ENCODE measurements around the gene ME3. TPM values are rescaled to one million over a fixed set of nuclear protein-coding genes. Genes with fewer than 3 reads are reported as not detected.

ME3 gene
- polyA plus RNA-seq, 1 experiment = 7.1 TPM

DNA sequence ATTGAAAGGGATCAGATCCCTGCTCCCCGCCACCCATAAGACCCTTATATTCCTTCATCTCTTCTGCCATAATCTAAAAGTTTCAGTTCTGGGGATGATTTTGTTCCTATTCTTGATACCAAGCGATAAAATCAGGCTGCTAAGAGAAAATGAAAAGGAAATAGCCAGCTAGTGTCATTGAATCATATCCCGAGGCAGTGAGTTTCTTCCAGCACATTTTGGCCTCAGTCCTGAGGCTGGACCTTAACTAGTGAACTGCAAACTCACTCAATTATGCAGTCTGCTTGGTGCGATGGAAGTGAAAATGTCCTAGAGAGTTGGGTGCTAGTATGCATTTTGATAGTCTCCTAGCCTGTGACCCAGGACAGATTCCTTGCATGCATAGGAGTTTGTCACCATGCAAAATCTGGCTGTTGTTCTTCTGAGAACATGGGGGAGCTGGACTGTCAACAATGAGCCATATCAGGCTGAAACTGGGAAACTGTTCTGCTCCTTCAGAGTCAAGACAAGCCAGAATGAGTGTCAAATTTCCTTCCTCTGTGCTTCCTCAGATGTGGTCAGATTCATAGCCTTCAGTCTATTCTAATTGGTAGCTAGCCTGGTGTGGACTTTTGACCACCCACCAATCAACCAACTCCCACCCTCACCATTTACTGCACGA lies 194.8 kb downstream of the ME3 start:
- Histone ChIP-seq H3K27me3 (ENCODE audit: control insufficient read depth, insufficient read depth, low read length) (no peaks in the 10 kb centered on the region), H3K4me3 (ENCODE audit: low read depth, low read length) (no peak overlapping the region), H3K9me3 (ENCODE audit: control insufficient read depth, insufficient read depth, low read length) (no peaks in the 10 kb centered on the region), H3K27ac (ENCODE audit: low read depth, low read length) (peak overlapping the region; percentile 3)
- ChIA-PET POLR2A (no interaction called here), CTCF (interaction anchor here (1.0 kb wide), 1 partner anchor 130 kb away, joined by 3 read pairs; no protein-coding TSS in a partner anchor)
- no peak for TF ChIP-seq CTCF (IDR thresholded peaks at IDR 0.05; ENCODE audit: low read depth, low read length)
- no peak for DNase-seq (ENCODE audit: low read depth, low spot score)

DNA sequence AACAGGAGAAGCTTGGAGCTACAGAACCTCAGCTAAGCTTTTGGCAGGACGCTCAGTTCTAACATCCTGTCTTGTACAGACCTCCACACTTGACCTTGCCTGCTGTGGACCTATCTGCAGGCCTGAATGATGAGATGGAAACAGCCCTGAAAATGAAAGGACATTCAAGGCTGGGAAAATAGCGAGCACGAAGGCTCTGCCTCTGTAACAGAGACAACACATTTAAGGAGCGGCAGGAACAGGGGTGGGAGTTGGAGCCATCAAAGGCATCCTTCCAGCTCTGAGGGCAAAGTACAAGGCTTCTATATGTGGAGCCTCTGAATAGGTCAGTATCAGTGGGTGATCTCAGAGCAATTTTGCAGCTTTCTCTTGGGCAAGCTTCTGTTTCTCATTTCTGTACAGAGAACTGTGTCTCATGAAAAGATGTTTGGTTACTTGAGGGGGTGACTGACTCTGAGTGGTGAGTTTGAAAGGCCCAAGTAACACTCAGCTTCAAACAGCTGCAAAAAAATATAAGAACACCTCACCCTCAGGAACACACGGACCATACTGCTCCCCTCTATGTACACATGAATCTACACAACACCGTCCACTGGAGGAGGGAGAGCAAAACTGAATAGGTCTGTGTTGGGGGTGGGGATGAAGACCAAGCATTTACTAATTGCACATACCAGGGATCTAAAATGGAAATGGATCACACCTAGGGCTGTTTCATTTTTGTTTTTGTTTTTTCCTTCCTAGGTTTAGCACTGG lies 196.1 kb downstream of the ME3 start:
- Histone ChIP-seq H3K9me3 (ENCODE audit: control insufficient read depth, insufficient read depth, low read length) (no peaks in the 10 kb centered on the region), H3K27me3 (ENCODE audit: control insufficient read depth, insufficient read depth, low read length) (no peaks in the 10 kb centered on the region), H3K27ac (ENCODE audit: low read depth, low read length) (no peak overlapping the region), H3K4me3 (ENCODE audit: low read depth, low read length) (no peak overlapping the region)
- DNase-seq (ENCODE audit: low read depth, low spot score) = no peak
- TF ChIP-seq CTCF (IDR thresholded peaks at IDR 0.05; ENCODE audit: low read depth, low read length) = no peak
- ChIA-PET CTCF (interaction anchor here (1.0 to 1.5 kb wide), 2 partner anchors 19 to 132 kb away, joined by 3 to 6 read pairs; no protein-coding TSS in a partner anchor), POLR2A (no interaction called here)

- H3K9me3 ChIP-seq (ENCODE audit: control insufficient read depth, insufficient read depth, low read length) = no peaks in the 10 kb centered on the region
- no peaks in the 10 kb centered on the region for H3K27me3 ChIP-seq (ENCODE audit: control insufficient read depth, insufficient read depth, low read length)
- ChIA-PET POLR2A (no interaction called here), CTCF (interaction anchor here (1.0 to 1.5 kb wide), 3 partner anchors 18 to 133 kb away, joined by 3 to 6 read pairs (median 3); no protein-coding TSS in a partner anchor)
- H3K4me3 ChIP-seq (ENCODE audit: low read depth, low read length) = no peak overlapping the region
- no peak overlapping the region for H3K27ac ChIP-seq (ENCODE audit: low read depth, low read length)
- DNase-seq (ENCODE audit: low read depth, low spot score) = no peak
- TF ChIP-seq CTCF (IDR thresholded peaks at IDR 0.05; ENCODE audit: low read depth, low read length) = no peak
Observed at GRCh38 chr11:86475027-86475426, 197.4 kb downstream of the ME3 start.

- DNase-seq (ENCODE audit: low read depth, low spot score) = no peak
- no peaks in the 10 kb centered on the region for H3K9me3 ChIP-seq (ENCODE audit: control insufficient read depth, insufficient read depth, low read length)
- H3K27me3 ChIP-seq (ENCODE audit: control insufficient read depth, insufficient read depth, low read length) = no peaks in the 10 kb centered on the region
- ChIA-PET CTCF (interaction anchor here (1.0 kb wide), 1 partner anchor 134 kb away, joined by 3 read pairs; no protein-coding TSS in a partner anchor), POLR2A (no interaction called here)
- H3K27ac ChIP-seq (ENCODE audit: low read depth, low read length) = no peak overlapping the region
- no peak overlapping the region for H3K4me3 ChIP-seq (ENCODE audit: low read depth, low read length)
- no peak for TF ChIP-seq CTCF (IDR thresholded peaks at IDR 0.05; ENCODE audit: low read depth, low read length)
Observed at GRCh38 chr11:86473991-86474833, 198.2 kb downstream of the ME3 start.
